ENCODE measurements around the gene LPAR5. TPM values are rescaled to one million over a fixed set of nuclear protein-coding genes. Genes with fewer than 3 reads are reported as not detected.

Gene LPAR5
- total RNA-seq, 1 experiment from 2014 or later = 0.15 TPM

- intact Hi-C loops (cut with micrococcal nuclease; ENCODE audit: unreplicated experiment) = no loop called here
- peak; percentile 51 for DNase-seq (ENCODE audit: low spot score)
- peaks cover 53% of the 10 kb centered on the region for H3K4me1 ChIP-seq (ENCODE audit: insufficient read depth, low read length, poor library complexity, severe bottlenecking)
- BruUV-seq (replicated peaks) = no TSS peak
- no peaks in the 10 kb centered on the region for H3K9me3 ChIP-seq (ENCODE audit: low read depth, low read length, poor library complexity, severe bottlenecking)
- TF ChIP-seq, protein P1, sequence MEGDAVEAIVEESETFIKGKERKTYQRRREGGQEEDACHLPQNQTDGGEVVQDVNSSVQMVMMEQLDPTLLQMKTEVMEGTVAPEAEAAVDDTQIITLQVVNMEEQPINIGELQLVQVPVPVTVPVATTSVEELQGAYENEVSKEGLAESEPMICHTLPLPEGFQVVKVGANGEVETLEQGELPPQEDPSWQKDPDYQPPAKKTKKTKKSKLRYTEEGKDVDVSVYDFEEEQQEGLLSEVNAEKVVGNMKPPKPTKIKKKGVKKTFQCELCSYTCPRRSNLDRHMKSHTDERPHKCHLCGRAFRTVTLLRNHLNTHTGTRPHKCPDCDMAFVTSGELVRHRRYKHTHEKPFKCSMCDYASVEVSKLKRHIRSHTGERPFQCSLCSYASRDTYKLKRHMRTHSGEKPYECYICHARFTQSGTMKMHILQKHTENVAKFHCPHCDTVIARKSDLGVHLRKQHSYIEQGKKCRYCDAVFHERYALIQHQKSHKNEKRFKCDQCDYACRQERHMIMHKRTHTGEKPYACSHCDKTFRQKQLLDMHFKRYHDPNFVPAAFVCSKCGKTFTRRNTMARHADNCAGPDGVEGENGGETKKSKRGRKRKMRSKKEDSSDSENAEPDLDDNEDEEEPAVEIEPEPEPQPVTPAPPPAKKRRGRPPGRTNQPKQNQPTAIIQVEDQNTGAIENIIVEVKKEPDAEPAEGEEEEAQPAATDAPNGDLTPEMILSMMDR (conservative IDR thresholded peaks at IDR 0.05; ENCODE audit: low read depth, low read length) = no peak
- no peak for TF ChIP-seq EZH2 (IDR thresholded peaks at IDR 0.05; ENCODE audit: borderline replicate concordance, low read depth, low read length, poor library complexity, severe bottlenecking)
- ChIA-PET POLR2A (ENCODE audit: low non-redundant PET) (no interaction called here), CTCF (no interaction called here)
- no peak overlapping the region for H3K4me3 ChIP-seq (ENCODE audit: low read depth, low read length, poor library complexity, severe bottlenecking)
- H3K27ac ChIP-seq (ENCODE audit: low read depth, low read length, poor library complexity, severe bottlenecking) = no peak overlapping the region
- H3K27me3 ChIP-seq (replicated peaks; ENCODE audit: insufficient read depth, low read depth, low read length, poor library complexity) = no peaks in the 10 kb centered on the region
- peaks cover under 1% of the 10 kb centered on the region for H3K36me3 ChIP-seq (ENCODE audit: insufficient read depth, low read length, poor library complexity, severe bottlenecking)
Observed at GRCh38 chr12:6608592-6609281, 27.0 kb downstream of the LPAR5 start.

DNA sequence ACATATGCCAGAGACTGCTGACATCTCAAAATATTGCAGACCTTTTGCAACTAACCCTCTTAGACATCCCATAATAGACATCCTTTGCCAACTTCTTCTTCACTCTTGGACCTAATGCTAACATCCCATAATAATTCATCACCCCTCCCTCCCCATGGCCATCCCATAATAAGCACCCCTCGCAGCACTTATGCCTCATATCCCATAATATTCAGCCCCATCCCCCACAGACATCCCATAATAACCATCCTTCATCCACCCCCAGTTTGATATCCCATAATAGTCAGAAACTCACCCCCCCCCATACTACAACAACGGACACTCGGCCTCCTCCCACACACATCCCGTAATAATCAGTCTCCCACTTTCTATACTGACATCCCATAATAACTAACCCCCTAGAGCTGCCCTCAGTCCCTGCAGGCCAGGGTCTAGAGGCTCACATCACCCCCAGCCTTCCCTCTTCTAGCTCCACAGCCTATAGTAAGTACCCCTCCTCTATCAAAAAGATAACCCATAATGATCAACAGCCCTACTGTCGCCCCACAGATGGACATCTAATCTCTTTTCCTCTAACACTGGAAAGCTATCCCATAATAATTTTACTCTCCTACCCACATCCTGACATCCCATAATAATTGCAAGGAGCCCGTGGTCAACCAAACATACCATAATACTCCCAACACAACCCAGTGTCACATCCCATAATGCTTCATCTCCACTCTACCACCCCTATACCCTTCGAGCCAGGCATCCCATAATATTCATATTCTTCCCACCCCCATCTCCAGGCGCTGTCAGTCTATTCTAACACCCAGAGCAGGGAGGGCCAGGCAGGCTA is 27.8 kb downstream of the LPAR5 start:
- POLR2A ChIA-PET (ENCODE audit: low non-redundant PET) = no interaction called here
- CTCF ChIA-PET = interaction anchor here (0.6 kb wide), 1 partner anchor 171 kb away, joined by 3 read pairs; no protein-coding TSS in a partner anchor
- TF ChIP-seq EZH2 (IDR thresholded peaks at IDR 0.05; ENCODE audit: borderline replicate concordance, low read depth, low read length, poor library complexity, severe bottlenecking) = no peak
- TF ChIP-seq, protein P1 (conservative IDR thresholded peaks at IDR 0.05; ENCODE audit: low read depth, low read length) = no peak
- Histone ChIP-seq H3K9me3 (ENCODE audit: low read depth, low read length, poor library complexity, severe bottlenecking) (no peaks in the 10 kb centered on the region), H3K4me1 (ENCODE audit: insufficient read depth, low read length, poor library complexity, severe bottlenecking) (peaks cover 55% of the 10 kb centered on the region), H3K36me3 (ENCODE audit: insufficient read depth, low read length, poor library complexity, severe bottlenecking) (peaks cover 3% of the 10 kb centered on the region), H3K27me3 (replicated peaks; ENCODE audit: insufficient read depth, low read depth, low read length, poor library complexity) (no peaks in the 10 kb centered on the region), H3K4me3 (ENCODE audit: low read depth, low read length, poor library complexity, severe bottlenecking) (no peak overlapping the region), H3K27ac (ENCODE audit: low read depth, low read length, poor library complexity, severe bottlenecking) (peak overlapping the region; percentile 74)
- BruUV-seq (replicated peaks) = no TSS peak
- intact Hi-C loops (cut with micrococcal nuclease; ENCODE audit: unreplicated experiment) = loop anchor here (2.0 kb wide), 1 partner anchor 81 kb away; the partner anchor contains the start of gene ZNF384
- peak; percentile 83 for DNase-seq (ENCODE audit: low spot score)

DNA sequence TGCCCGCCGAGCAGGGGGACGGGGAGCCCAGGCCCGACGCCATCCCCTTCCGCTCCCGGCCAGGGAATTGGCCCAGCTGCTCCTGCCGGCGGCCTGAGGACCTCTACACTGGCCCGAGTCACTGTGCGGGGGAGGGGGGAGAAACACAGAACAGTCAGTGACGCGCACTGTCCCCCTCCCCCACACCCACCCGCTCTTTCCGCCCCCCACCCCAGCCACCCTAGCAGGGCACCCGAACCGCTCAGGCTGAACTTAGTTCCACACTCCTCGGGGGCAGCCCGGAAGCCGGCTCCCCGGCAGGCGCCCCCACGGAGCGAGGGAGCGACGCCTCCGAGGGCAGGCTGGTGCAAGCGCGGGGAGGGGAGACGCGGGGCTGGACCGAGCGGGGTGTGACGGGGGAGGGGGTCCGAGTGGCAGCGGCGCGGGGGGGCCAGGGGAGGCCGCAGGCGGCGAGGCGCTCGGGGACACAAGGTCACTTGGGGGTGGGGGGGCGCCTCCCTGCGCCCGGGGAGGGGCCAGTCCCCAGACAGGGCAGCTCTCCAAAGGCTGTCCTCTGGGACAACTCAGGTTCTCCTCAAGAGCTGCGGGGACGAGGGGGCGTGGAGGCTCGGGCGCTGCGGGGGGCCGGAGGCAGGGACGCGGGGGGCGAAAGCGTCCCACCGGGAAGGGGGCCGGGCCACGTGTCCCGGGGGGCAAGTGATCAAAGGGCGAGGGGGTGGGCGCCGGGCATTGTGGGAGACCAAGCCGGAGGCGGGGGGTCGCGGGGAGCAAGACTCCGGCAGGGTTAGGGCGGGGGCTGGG is 29.2 kb downstream of the LPAR5 start:
- Histone ChIP-seq H3K4me3 (ENCODE audit: low read depth, low read length, poor library complexity, severe bottlenecking) (peak overlapping the region; percentile 87), H3K4me1 (ENCODE audit: insufficient read depth, low read length, poor library complexity, severe bottlenecking) (peaks cover 48% of the 10 kb centered on the region), H3K9me3 (ENCODE audit: low read depth, low read length, poor library complexity, severe bottlenecking) (no peaks in the 10 kb centered on the region), H3K36me3 (ENCODE audit: insufficient read depth, low read length, poor library complexity, severe bottlenecking) (peaks cover 17% of the 10 kb centered on the region), H3K27me3 (replicated peaks; ENCODE audit: insufficient read depth, low read depth, low read length, poor library complexity) (no peaks in the 10 kb centered on the region), H3K27ac (ENCODE audit: low read depth, low read length, poor library complexity, severe bottlenecking) (peak overlapping the region; percentile 90)
- CTCF ChIA-PET = interaction anchor here (0.7 kb wide), 1 partner anchor 42 kb away, joined by 4 read pairs; no protein-coding TSS in a partner anchor
- TF ChIP-seq, protein P1 (conservative IDR thresholded peaks at IDR 0.05; ENCODE audit: low read depth, low read length) = no peak
- TF ChIP-seq EZH2 (IDR thresholded peaks at IDR 0.05; ENCODE audit: borderline replicate concordance, low read depth, low read length, poor library complexity, severe bottlenecking) = no peak
- no TSS peak for BruUV-seq (replicated peaks)
- POLR2A ChIA-PET (ENCODE audit: low non-redundant PET) = interaction anchor here (0.8 kb wide), 1 partner anchor 70 kb away, joined by 8 read pairs; no protein-coding TSS in a partner anchor
- intact Hi-C loops (cut with micrococcal nuclease; ENCODE audit: unreplicated experiment) = loop anchor here (2.0 kb wide), 1 partner anchor 82 kb away; the partner anchor contains the start of gene ZNF384
- DNase-seq (ENCODE audit: low spot score) = peak; percentile 29

Measured in A673 (cell line).